H9 (cell line): Measurements from ENCODE around the gene CRYBA2. TPM values are rescaled to one million over a fixed set of nuclear protein-coding genes. Genes with fewer than 3 reads are reported as not detected.

Source experiments
- DNase-seq: peaks from one replicate; pipeline ENCODE4 v3.0.0-alpha.2; 2017
- H2AFZ ChIP-seq: one replicate; pipeline ENCODE4 v1.6.1; 2013; ENCODE audit warnings: mild to moderate bottlenecking, low read length, control low read depth, moderate library complexity
- H2AK5ac ChIP-seq: 2 replicates; pipeline ENCODE4 v1.6.1; 2013; ENCODE audit warnings: low read length, control low read depth, mixed read lengths; ENCODE audit not compliant: insufficient read length
- H2BK120ac ChIP-seq: one replicate; pipeline ENCODE4 v1.6.1; 2013; ENCODE audit warnings: low read depth, mild to moderate bottlenecking, low read length, control low read depth, inconsistent platforms; ENCODE audit not compliant: poor library complexity, severe bottlenecking
- H2BK12ac ChIP-seq: 2 replicates; pipeline ENCODE4 v1.6.1; 2013; ENCODE audit warnings: low read length, control low read depth, mixed read lengths, low read depth; ENCODE audit not compliant: insufficient read length
- H2BK15ac ChIP-seq: 2 replicates; pipeline ENCODE4 v1.6.1; 2013; ENCODE audit warnings: low read depth, low read length, control low read depth
- H2BK20ac ChIP-seq: one replicate; pipeline ENCODE4 v1.6.1; 2013; ENCODE audit warnings: low read depth, mild to moderate bottlenecking, low read length, control low read depth, inconsistent platforms; ENCODE audit not compliant: poor library complexity, severe bottlenecking
- H2BK5ac ChIP-seq: 2 replicates; pipeline ENCODE4 v1.6.1; 2013; ENCODE audit warnings: low read length, control low read depth, mixed read lengths; ENCODE audit not compliant: insufficient read length
- H3K14ac ChIP-seq: 2 replicates; pipeline ENCODE4 v1.6.1; 2013; ENCODE audit warnings: low read length, control low read depth; ENCODE audit not compliant: insufficient read depth
- H3K18ac ChIP-seq: 2 replicates; pipeline ENCODE4 v1.6.1; 2013; ENCODE audit warnings: low read depth, mild to moderate bottlenecking, mixed read lengths, low read length, control low read depth; ENCODE audit not compliant: insufficient read length
- H3K23ac ChIP-seq: 2 replicates; pipeline ENCODE4 v1.6.1; 2013; ENCODE audit warnings: low read length, control low read depth, mixed read lengths, low read depth; ENCODE audit not compliant: insufficient read length
- H3K23me2 ChIP-seq: 2 replicates; pipeline ENCODE4 v1.6.1; 2013; ENCODE audit warnings: low read depth, mild to moderate bottlenecking, mixed read lengths, low read length, control low read depth; ENCODE audit not compliant: insufficient read length, poor library complexity, severe bottlenecking
- H3K27ac ChIP-seq: 2 replicates; pipeline ENCODE4 v1.5.1; 2013; ENCODE audit warnings: low read length, control low read depth, mixed read lengths, low read depth; ENCODE audit not compliant: insufficient read length
- H3K27me3 ChIP-seq: 2 replicates; pipeline ENCODE4 v1.6.1; 2013; ENCODE audit warnings: low read length, control low read depth, inconsistent platforms; ENCODE audit not compliant: insufficient read depth
- H3K4ac ChIP-seq: 2 replicates; pipeline ENCODE4 v1.6.1; 2013; ENCODE audit warnings: low read depth, mild to moderate bottlenecking, control low read depth, inconsistent platforms, low read length, moderate library complexity
- H3K4me1 ChIP-seq: 2 replicates; pipeline ENCODE4 v1.6.1; 2013; ENCODE audit warnings: low read length, control low read depth, inconsistent platforms; ENCODE audit not compliant: insufficient read depth
- H3K4me2 ChIP-seq: 2 replicates; pipeline ENCODE4 v1.6.1; 2013; ENCODE audit warnings: low read length, control low read depth, mixed read lengths; ENCODE audit not compliant: insufficient read length, insufficient read depth
- H3K56ac ChIP-seq: 2 replicates; pipeline ENCODE4 v1.6.1; 2013; ENCODE audit warnings: low read depth, mild to moderate bottlenecking, mixed read lengths, low read length, control low read depth; ENCODE audit not compliant: insufficient read length
- H3K79me1 ChIP-seq: 2 replicates; pipeline ENCODE4 v1.6.1; 2013; ENCODE audit warnings: low read depth, mild to moderate bottlenecking, moderate library complexity, low read length, control low read depth, inconsistent platforms; ENCODE audit not compliant: insufficient read depth, poor library complexity, severe bottlenecking
- H3K79me2 ChIP-seq: 2 replicates; pipeline ENCODE4 v1.6.1; 2013; ENCODE audit warnings: low read length, control low read depth, inconsistent platforms; ENCODE audit not compliant: insufficient read depth
- H3K9ac ChIP-seq: 2 replicates; pipeline ENCODE4 v1.6.1; 2013; ENCODE audit warnings: low read length, control low read depth, mixed read lengths; ENCODE audit not compliant: insufficient read length; ENCODE audit errors: extremely low read depth
- H3K9me3 ChIP-seq: one replicate; pipeline ENCODE4 v1.6.1; 2013; ENCODE audit warnings: low read depth, low read length, inconsistent platforms; ENCODE audit not compliant: control insufficient read depth
- H3T11ph ChIP-seq: one replicate; pipeline ENCODE4 v1.6.1; 2013; ENCODE audit warnings: mild to moderate bottlenecking, low read length, control low read depth, inconsistent platforms
- H4K20me1 ChIP-seq: one replicate; pipeline ENCODE4 v1.6.1; 2013; ENCODE audit not compliant: control insufficient read depth, insufficient read length, insufficient read depth
- H4K5ac ChIP-seq: 2 replicates; pipeline ENCODE4 v1.6.1; 2013; ENCODE audit warnings: low read depth, mild to moderate bottlenecking, mixed read lengths, low read length, control low read depth; ENCODE audit not compliant: insufficient read length
- H4K8ac ChIP-seq: replicated peaks from 2 replicates; pipeline ENCODE4 v1.6.1; 2013; ENCODE audit warnings: low read length, control low read depth, mixed read lengths, low read depth; ENCODE audit not compliant: insufficient read length
- H4K91ac ChIP-seq: 2 replicates; pipeline ENCODE4 v1.6.1; 2013; ENCODE audit warnings: low read depth, mild to moderate bottlenecking, moderate library complexity, mixed read lengths, low read length, control low read depth; ENCODE audit not compliant: insufficient read length
- H3K27ac Mint-ChIP-seq, 3 experiments: 2 replicates in 2 of 3; 3 replicates in 1 of 3; pipeline ENCODE4 v1.8.0; 2020 to 2021; ENCODE audit warnings: mixed read lengths in 3 of 3, mild to moderate bottlenecking in 1 of 3, moderate library complexity in 1 of 3
- H3K27me3 Mint-ChIP-seq: 2 replicates; pipeline ENCODE4 v1.8.0; 2021; ENCODE audit warnings: low read depth, mild to moderate bottlenecking, moderate library complexity, mixed read lengths
- H3K36me3 Mint-ChIP-seq, 3 experiments: 2 replicates in 2 of 3; 3 replicates in 1 of 3; pipeline ENCODE4 v1.8.0; 2020 to 2021; ENCODE audit warnings: low read depth in 3 of 3, mixed read lengths in 3 of 3; ENCODE audit not compliant: insufficient read depth in 1 of 3
- H3K4me1 Mint-ChIP-seq, 2 experiments: 2 replicates each; pipeline ENCODE4 v1.8.0; 2020; ENCODE audit warnings: mixed read lengths in 2 of 2
- H3K4me3 Mint-ChIP-seq, 2 experiments: 2 replicates in 1 of 2; 3 replicates in 1 of 2; pipeline ENCODE4 v1.8.0; 2020 to 2021; ENCODE audit warnings: mild to moderate bottlenecking in 2 of 2, mixed read lengths in 2 of 2, moderate library complexity in 1 of 2
- H3K9me3 Mint-ChIP-seq, 2 experiments: 2 replicates in 1 of 2; 3 replicates in 1 of 2; pipeline ENCODE4 v1.8.0; 2020; ENCODE audit warnings: mild to moderate bottlenecking in 2 of 2, mixed read lengths in 2 of 2, moderate library complexity in 1 of 2
- WGBS: extraction: QIAGEN DNeasy Blood & Tissue Kit; methylation state at CpG from one replicate; pipeline ENCODE4 v1.1.7; 2013; ENCODE audit warnings: missing lambda C conversion rate, low lambda C conversion rate, mixed read lengths; ENCODE audit not compliant: insufficient read length; ENCODE audit errors: extremely low coverage; 5-methylcytosine and 5-hydroxymethylcytosine counted together
- total RNA-seq: library from RNA; stranded (reverse); gene quantifications from 2 replicates; pipeline ENCODE4 v1.2.1, GENCODE V29; 2021
- TF ChIP-seq, protein P1 (sequence below): fragments of 200-600 bp; sonication (generic); conservative IDR thresholded peaks from 3 replicates; pipeline ENCODE4 v1.8.0; 2021; ENCODE audit warnings: antibody characterized with exemption, mild to moderate bottlenecking

CRYBA2 gene
- total RNA-seq, 1 experiment from 2014 or later = not detected

DNA sequence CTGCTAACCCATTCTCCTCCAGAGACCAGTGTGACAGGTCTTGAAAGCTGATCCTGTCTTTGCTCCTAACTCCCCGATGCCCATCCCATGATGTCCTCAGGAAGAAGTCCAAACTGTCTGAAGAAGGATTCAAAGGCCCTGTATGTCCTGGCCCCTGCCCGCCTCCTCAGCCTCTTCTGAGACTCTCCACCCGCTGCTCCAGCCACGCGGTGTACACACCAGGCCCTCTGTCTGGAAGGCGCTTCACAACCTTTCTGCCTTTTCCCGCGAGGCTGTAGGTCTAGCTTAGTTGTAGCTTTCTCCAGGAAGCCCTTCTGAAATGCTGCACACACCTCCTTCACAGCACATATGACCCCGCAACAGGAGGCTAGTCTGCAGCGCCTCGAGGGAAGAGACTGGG, 23.5 kb upstream of the CRYBA2 start:
- Mint-ChIP-seq H3K4me3 (no peak overlapping the region), H3K27ac (0 out of 7 replicates have a peak overlapping the region, but pooled peaks of 1 of the 3 experiments have one; percentile 3), H3K27me3 (peaks cover 49% of the 10 kb centered on the region), H3K9me3 (no peaks in the 10 kb centered on the region; a peak in 1 of 5 replicates), H3K36me3 (no peaks in the 10 kb centered on the region), H3K4me1 (no peaks in the 10 kb centered on the region)
- Histone ChIP-seq H2BK15ac (no peak overlapping the region), H3K9me3 (no peaks in the 10 kb centered on the region), H3K27ac (no peak overlapping the region), H3T11ph (no peak overlapping the region), H4K91ac (no peak overlapping the region), H2BK12ac (no peak overlapping the region), H2AK5ac (no peak overlapping the region), H2AFZ (no peak overlapping the region), H3K4me2 (no peak overlapping the region), H2BK20ac (no peak overlapping the region), H3K4ac (no peak overlapping the region), H3K23me2 (no peaks in the 10 kb centered on the region), H4K20me1 (no peaks in the 10 kb centered on the region), H3K56ac (no peak overlapping the region), H3K18ac (no peak overlapping the region), H4K5ac (no peak overlapping the region), H2BK120ac (no peak overlapping the region), H3K23ac (no peak overlapping the region), H3K79me2 (no peaks in the 10 kb centered on the region), H2BK5ac (no peak overlapping the region), H3K27me3 (no peaks in the 10 kb centered on the region; the same call in 1 of the 2 replicates), H3K4me1 (no peaks in the 10 kb centered on the region), H3K79me1 (no peaks in the 10 kb centered on the region), H3K14ac (no peak overlapping the region), H4K8ac (no peak overlapping the region), H3K9ac (no peak overlapping the region)
- no peak for DNase-seq
- WGBS = no CpG with 5 or more reads among the region's 11 CpGs
- TF ChIP-seq, protein P1, sequence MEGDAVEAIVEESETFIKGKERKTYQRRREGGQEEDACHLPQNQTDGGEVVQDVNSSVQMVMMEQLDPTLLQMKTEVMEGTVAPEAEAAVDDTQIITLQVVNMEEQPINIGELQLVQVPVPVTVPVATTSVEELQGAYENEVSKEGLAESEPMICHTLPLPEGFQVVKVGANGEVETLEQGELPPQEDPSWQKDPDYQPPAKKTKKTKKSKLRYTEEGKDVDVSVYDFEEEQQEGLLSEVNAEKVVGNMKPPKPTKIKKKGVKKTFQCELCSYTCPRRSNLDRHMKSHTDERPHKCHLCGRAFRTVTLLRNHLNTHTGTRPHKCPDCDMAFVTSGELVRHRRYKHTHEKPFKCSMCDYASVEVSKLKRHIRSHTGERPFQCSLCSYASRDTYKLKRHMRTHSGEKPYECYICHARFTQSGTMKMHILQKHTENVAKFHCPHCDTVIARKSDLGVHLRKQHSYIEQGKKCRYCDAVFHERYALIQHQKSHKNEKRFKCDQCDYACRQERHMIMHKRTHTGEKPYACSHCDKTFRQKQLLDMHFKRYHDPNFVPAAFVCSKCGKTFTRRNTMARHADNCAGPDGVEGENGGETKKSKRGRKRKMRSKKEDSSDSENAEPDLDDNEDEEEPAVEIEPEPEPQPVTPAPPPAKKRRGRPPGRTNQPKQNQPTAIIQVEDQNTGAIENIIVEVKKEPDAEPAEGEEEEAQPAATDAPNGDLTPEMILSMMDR = no peak
